Amygdala (tissue), 56 donors: Measurements from ENCODE around the gene CAMKK2.
"Not testable (repeated sequence)": the region's sequence is repeated elsewhere in the genome, so short reads cannot be mapped to it uniquely, and the experiment has no call there.

Source experiments
- DNase-seq, 56 donors: peaks; one replicate each; lab custom pipeline; 2025; lab: John Stamatoyannopoulos, UW

CAMKK2 gene

DNA sequence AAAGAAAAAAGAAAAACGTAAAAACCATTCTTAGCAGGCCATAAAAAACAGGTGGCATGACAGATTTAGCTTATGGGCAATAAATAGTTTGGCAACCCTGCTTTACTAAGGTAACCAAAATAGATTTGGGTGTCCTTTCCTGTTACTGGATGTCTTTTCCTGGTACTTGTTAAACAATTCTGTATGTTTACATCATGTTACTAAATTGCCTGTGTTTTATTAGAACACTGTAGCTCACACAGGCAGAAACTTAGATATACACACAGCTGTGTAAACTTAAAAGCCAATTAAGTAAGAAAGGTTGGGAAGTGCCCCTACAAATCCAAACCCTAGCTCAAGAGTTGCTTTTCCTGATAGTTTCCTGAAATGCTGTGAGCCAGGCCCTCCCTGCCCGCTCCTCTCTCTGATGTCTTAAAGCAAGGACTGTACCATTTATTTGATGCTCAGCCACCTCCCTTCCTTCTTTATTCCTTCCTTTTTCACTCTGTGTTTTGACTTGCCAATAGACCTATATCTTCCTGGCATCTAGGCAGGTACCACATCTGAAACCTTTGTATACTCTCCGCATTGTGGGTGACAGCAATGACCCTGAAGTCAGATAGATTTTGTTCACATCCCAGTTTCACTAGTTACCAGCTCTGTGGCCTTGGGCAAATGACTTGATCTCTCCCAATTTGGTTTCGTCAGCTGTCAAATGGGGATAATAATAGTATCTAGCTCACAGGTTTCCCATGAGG is 3.7 kb upstream of the CAMKK2 start:
- DNase-seq: peak in 1 of 56 donors; percentile 8

GRCh38 chr12:121299662-121300061 is 3.2 kb upstream of the CAMKK2 start:
- DNase-seq: no peak

DNA sequence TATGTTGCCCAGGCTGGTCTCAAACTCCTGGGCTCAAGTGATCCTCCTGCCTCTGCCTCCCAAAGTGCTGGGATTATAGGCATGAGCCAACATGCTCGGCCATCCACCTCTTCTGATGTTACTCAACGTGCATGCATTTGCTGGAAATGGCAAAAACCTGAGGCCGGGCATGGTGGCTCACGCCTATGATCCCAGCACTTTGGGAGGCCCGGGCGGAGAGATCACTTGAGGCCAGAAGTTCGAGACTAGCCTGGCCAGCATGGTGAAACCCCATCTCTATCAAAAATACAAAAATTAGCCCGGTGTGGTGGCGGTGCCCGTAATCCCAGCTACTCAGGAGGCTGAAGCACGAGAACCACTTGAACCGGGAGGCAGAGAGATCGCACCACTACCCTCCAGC is 1.9 kb upstream of the CAMKK2 start:
- not testable (repeated sequence) for DNase-seq

DNA sequence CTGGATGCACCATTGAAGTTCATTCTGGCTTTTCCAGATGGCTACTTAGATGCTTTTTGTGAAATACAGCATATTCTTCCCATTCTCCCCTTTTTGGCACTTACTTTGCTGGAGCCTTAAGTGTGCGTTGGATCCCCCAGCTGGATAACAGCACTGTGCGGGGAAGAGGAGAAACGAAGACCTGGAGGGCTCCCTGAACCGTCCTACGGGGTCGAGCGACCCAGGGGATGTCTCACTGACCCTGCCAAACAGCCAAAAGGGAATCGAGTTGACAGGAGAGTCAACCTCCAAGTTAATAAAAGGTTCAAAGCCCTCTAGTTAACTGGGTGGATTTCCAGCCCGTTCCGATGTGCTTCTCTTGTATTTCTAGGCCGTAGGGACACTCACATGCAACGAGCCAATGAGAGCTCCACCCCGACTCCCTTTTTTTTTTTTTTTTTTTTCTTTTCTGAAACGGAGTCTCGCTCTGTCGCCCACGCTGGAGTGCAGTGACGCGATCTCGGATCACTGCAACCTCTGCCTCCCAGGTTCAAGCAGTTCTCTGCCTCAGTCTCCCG is 1.0 kb upstream of the CAMKK2 start:
- peak in 3 of 56 donors; percentile 31 to 42 (median 33) for DNase-seq

- DNase-seq: peak in 13 of 56 donors; percentile 13 to 71 (median 30)
Observed at GRCh38 chr12:121295746-121296617, 527 bp downstream of the CAMKK2 start.

GRCh38 chr12:121295116-121295745 is 1.3 kb downstream of the CAMKK2 start:
- DNase-seq: peak in 2 of 56 donors; percentile 10 to 27

GRCh38 chr12:121294151-121294889 is 2.2 kb downstream of the CAMKK2 start:
- DNase-seq: peak in 1 of 56 donors; percentile 13

GRCh38 chr12:121293603-121294002 is 2.9 kb downstream of the CAMKK2 start:
- no peak for DNase-seq

DNA sequence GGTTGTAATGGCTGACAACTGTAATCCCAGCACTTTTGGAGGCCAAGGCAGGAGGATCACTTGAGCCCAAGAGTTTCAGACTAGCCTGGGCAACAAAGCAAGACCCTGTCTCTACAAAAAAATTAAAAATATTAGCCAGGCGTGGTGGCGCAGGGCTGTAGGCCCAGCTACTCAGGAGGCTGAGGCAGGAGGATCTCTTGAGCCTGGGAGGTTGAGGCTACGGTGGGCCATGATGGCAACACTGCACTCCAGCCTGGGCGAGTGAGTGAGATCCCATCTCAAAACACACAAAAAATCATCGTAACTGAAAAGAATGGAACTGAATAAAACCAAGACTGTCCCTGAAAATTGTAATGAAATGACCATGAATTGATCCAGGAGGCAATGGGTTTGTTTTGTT is 6.1 kb downstream of the CAMKK2 start:
- no peak for DNase-seq

GRCh38 chr12:121289962-121290361 is 6.5 kb downstream of the CAMKK2 start:
- DNase-seq: no peak

DNA sequence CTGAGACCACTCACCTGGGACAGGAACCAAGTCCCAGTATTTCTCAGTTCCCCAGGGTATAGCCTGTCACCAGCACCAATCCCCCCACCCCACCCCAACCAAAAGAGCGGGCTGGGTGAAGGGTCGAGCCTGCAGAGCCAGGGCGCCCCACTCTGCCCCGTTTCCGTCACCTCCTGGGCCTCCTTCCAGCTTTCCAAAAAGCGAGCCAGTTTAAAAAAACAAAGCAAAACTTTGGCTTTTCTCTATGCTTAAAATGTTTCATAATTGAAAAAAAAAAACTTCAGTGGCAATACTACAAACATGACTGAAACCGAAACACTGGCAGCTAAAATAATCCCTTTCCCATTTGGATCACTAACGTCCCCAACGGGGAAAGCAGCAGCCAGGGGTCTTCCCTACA is 7.5 kb downstream of the CAMKK2 start:
- DNase-seq: peak in 1 of 56 donors; percentile 12

- peak in 10 of 56 donors; percentile 8 to 43 (median 20) for DNase-seq
Observed at GRCh38 chr12:121288158-121288845, 8.2 kb downstream of the CAMKK2 start.

DNA sequence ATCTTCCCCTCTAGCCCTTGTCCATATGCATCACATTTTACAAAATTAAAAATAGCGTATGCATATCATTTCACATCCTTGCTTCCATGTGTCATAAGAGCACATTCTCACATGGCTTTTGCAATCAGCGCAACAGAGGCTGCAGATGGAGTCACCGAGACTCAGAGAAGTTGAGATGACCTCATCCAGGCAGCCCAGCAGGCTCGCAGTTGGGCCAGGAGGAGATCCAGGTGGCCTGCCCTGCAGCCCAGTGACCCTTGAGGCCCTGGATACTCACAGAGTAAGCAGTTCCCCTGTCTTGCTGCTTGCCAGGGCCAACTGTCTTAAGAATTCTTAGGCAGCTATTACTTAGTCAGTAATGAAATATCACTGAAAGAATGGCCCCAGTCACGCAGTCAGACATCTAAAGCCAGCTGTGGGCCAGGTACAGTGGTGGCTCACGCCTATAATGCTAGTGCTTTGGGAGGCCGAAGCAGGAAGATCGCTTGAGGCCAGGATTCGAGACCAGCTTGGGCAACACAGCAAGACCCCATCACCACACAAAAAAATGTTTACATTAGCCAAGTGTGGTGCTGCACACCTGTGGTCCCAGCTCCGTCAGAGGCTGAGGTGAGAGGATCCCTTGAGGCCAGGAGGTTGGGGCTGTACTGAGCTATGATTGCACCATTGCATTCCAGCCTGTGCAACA is 9.1 kb downstream of the CAMKK2 start:
- DNase-seq: peak in 1 of 56 donors; percentile 3

DNA sequence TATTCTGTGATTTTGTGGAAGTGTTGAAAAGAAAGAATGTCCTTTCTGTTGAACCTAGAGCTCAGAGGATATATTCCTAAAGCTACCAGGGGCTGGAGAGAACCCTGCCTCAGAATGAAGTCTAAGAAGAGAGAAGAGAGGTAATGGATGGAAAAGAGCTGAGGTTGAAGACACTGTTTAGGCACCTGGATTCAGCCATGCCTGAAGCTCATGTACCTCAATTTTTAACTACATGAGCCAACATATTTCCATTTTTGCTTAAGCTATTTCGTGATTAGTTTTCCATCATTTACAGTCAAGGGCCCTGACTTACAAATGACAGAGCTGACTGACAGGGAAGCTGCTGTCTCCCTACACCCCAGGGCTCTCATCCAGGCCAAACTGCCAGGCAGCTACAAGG is 10.7 kb downstream of the CAMKK2 start:
- DNase-seq: no peak

DNA sequence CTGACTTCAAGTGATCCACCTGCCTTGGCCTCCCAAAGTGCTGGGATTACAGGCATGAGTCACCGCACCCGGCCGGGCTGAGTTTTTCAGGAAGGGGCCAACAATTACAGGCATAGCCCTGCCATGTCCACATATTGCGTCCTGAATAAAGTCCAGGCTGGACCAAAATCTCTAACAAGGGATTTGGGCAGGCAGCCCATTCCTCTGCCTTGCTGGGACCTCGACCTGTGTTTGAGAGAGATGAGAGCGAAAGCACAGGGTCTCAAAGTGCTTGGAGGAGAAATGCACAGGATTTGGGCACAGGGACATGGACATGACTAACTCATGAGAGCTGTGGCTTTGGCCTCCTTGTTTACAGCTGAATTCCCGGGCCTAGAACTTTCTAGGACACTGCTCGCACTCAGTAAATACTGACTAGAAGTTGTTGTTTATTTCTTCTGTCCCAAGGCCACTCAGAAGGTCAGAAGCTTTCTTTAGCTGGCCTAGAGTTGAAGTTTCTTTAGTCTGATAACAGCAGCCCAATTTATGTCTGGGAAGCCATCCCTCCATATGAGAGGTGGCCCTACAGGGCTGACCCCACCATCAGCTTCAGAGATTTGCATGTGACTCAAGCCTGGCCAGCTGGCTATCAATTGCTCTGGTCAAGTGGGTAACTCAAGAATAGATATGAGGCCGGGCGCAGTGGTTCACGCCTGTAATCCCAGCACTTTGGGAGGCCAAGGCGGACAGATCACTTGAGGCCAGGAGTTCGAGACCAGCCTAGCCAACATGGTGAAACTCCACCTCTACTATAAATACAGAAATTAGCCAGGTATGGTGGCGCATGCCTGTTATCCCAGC is 11.7 kb downstream of the CAMKK2 start:
- no peak for DNase-seq

DNA sequence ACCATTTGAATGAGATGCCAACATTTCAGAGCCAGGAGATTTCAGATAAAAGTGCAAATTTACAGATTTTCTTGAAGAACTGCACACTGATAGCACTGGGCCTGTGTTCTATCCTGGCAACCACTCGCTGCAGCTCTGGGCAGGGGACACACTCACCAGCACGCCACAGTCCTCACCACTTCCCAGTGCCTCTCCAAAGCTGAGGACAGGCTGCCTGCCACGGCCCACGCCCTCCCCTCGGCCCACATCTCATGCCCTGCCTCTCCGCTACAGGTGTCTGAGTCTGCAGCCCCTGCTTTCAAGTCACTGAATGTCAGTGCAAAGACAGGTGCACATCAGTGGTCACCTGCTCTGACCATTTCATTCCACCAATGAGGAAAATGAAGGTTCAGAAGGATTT is 12.7 kb downstream of the CAMKK2 start:
- DNase-seq: no peak

- no peak for DNase-seq
Observed at GRCh38 chr12:121283388-121283787, 13.1 kb downstream of the CAMKK2 start.

DNA sequence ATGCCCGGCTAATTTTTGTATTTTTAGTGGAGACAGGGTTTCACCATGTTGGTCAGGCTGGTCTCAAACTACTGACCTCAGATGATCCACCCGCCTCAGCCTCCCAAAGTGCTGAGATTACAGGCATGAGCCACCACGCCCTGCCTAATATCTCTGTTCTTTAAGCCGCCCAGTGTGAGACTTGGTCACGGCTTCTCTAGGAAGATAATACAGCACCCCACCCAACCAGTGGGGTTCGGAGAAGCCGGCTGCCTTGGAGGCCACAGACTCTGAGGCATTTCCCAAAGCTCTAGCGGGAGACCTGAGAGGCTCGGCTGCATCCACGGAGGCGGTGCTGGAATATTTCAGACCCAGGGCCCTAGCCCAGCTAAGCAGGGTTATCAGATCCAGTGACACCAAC is 13.6 kb downstream of the CAMKK2 start:
- not testable (repeated sequence) for DNase-seq
